Loucy (cell line): Measurements from ENCODE around the gene SPATA31D1.

Experiments
- EZH2phosphoT487 ChIP-seq: fragments of 200-600 bp; IDR thresholded peaks from 2 replicates; pipeline ENCODE4 v1.6.1; 2018; ENCODE audit warnings: antibody characterized with exemption, mild to moderate bottlenecking, moderate library complexity, borderline replicate concordance
- TF ChIP-seq, protein P1 (sequence below): fragments of 200-600 bp; sonication (generic); conservative IDR thresholded peaks from 2 replicates; pipeline ENCODE4 v1.5.1; 2014; ENCODE audit warnings: mild to moderate bottlenecking, antibody characterized with exemption, low read length

- TF ChIP-seq, protein P1, sequence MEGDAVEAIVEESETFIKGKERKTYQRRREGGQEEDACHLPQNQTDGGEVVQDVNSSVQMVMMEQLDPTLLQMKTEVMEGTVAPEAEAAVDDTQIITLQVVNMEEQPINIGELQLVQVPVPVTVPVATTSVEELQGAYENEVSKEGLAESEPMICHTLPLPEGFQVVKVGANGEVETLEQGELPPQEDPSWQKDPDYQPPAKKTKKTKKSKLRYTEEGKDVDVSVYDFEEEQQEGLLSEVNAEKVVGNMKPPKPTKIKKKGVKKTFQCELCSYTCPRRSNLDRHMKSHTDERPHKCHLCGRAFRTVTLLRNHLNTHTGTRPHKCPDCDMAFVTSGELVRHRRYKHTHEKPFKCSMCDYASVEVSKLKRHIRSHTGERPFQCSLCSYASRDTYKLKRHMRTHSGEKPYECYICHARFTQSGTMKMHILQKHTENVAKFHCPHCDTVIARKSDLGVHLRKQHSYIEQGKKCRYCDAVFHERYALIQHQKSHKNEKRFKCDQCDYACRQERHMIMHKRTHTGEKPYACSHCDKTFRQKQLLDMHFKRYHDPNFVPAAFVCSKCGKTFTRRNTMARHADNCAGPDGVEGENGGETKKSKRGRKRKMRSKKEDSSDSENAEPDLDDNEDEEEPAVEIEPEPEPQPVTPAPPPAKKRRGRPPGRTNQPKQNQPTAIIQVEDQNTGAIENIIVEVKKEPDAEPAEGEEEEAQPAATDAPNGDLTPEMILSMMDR = no peak
- TF ChIP-seq EZH2phosphoT487 = no peak
Measured at GRCh38 chr9:81981883-81982282, 6.7 kb upstream of the SPATA31D1 start.
